IMR-90 (cell line): ENCODE measurements around the gene APP. TPM values are rescaled to one million over a fixed set of nuclear protein-coding genes. Genes with fewer than 3 reads are reported as not detected.
A peak's percentile ranks its signal among the peaks of the same experiment; 100 is the strongest.

Experiments
- ATAC-seq: fragments of 200-7000 bp; cut with Tn5 transposase; 2 replicates; pipeline ENCODE4 v1.9.1; 2020; ENCODE audit warnings: low read depth, mild to moderate bottlenecking, moderate library complexity
- BruUV-seq: library from RNA; stranded (reverse); fragments of 400-500 nt; replicated peaks from 2 replicates; lab custom pipeline; 2021; lab: Mats Ljungman, UMichigan
- CTCF ChIA-PET: fragments of 300-600 bp; formaldehyde crosslinking; extraction: SDS; loops from one replicate; lab custom pipeline; 2021; ENCODE audit warnings: antibody characterized with exemption; lab: Yijun Ruan, JAX
- POLR2A ChIA-PET: fragments of 300-600 bp; sonication (Branson Sonifier 250); formaldehyde crosslinking; loops from one replicate; lab custom pipeline; 2022; ENCODE audit warnings: antibody characterized with exemption; ENCODE audit not compliant: unreplicated experiment; lab: Charles Lee
- DNase-seq: peaks from one replicate; pipeline ENCODE4 v3.0.0; 2013
- H2AFZ ChIP-seq: replicated peaks from 2 replicates; pipeline ENCODE3; 2013; ENCODE audit warnings: low read length, mild to moderate bottlenecking; ENCODE audit not compliant: poor library complexity
- H2AK5ac ChIP-seq: 2 replicates; pipeline ENCODE4 v1.6.1; 2013; ENCODE audit warnings: low read depth, low read length, inconsistent platforms
- H2AK9ac ChIP-seq: replicated peaks from 2 replicates; pipeline ENCODE3; 2013; ENCODE audit warnings: mild to moderate bottlenecking, low read depth, low read length, moderate library complexity; ENCODE audit not compliant: poor library complexity
- H2BK120ac ChIP-seq: 2 replicates; pipeline ENCODE4 v1.6.1; 2013; ENCODE audit warnings: low read depth, low read length, inconsistent platforms
- H2BK15ac ChIP-seq: 3 replicates; pipeline ENCODE4 v1.6.1; 2013; ENCODE audit warnings: low read depth, low read length, inconsistent platforms
- H2BK20ac ChIP-seq: 2 replicates; pipeline ENCODE4 v1.6.1; 2013; ENCODE audit warnings: low read depth, mild to moderate bottlenecking, inconsistent platforms, low read length, moderate library complexity
- H2BK5ac ChIP-seq: 2 replicates; pipeline ENCODE4 v1.6.1; 2013; ENCODE audit warnings: mild to moderate bottlenecking, low read depth, low read length, inconsistent platforms; ENCODE audit not compliant: poor library complexity, severe bottlenecking
- H3K14ac ChIP-seq: replicated peaks from 2 replicates; pipeline ENCODE4 v1.6.1; 2013; ENCODE audit warnings: low read depth, low read length, inconsistent platforms
- H3K18ac ChIP-seq: 2 replicates; pipeline ENCODE4 v1.6.1; 2013; ENCODE audit warnings: low read depth, low read length, control low read depth
- H3K23ac ChIP-seq: 2 replicates; pipeline ENCODE4 v1.6.1; 2013; ENCODE audit warnings: low read depth, low read length, inconsistent platforms
- H3K27ac ChIP-seq: 2 replicates; pipeline ENCODE4 v1.5.1; 2013; ENCODE audit warnings: mild to moderate bottlenecking, control low read depth, low read length; ENCODE audit not compliant: insufficient read depth
- H3K27me3 ChIP-seq: 2 replicates; pipeline ENCODE4 v1.6.1; 2013; ENCODE audit warnings: low read length; ENCODE audit not compliant: control insufficient read depth, insufficient read depth
- H3K36me3 ChIP-seq: 2 replicates; pipeline ENCODE4 v1.6.1; 2013; ENCODE audit warnings: low read length, mixed read lengths; ENCODE audit not compliant: control insufficient read depth, insufficient read depth
- H3K4ac ChIP-seq: 2 replicates; pipeline ENCODE4 v1.6.1; 2013; ENCODE audit warnings: low read depth, low read length, inconsistent platforms
- H3K4me1 ChIP-seq: 2 replicates; pipeline ENCODE4 v1.6.1; 2013; ENCODE audit warnings: low read length, mixed read lengths; ENCODE audit not compliant: control insufficient read depth, insufficient read depth
- H3K4me2 ChIP-seq: 2 replicates; pipeline ENCODE4 v1.6.1; 2013; ENCODE audit warnings: low read depth, mild to moderate bottlenecking, control low read depth, low read length, moderate library complexity
- H3K4me3 ChIP-seq: 2 replicates; pipeline ENCODE4 v1.5.1; 2013; ENCODE audit warnings: low read depth, mild to moderate bottlenecking, control low read depth, low read length, moderate library complexity; ENCODE audit not compliant: insufficient read depth
- H3K56ac ChIP-seq: 2 replicates; pipeline ENCODE4 v1.6.1; 2013; ENCODE audit warnings: low read length, inconsistent platforms; ENCODE audit not compliant: insufficient read depth; ENCODE audit errors: extremely low read depth
- H3K79me1 ChIP-seq, 2 experiments: 2 replicates each; pipeline ENCODE4 v1.6.1; 2013; ENCODE audit warnings: low read length in 2 of 2, inconsistent platforms in 1 of 2, low read depth in 1 of 2
- H3K9ac ChIP-seq: 2 replicates; pipeline ENCODE4 v1.6.1; 2013; ENCODE audit warnings: low read depth, low read length, control low read depth
- H3K9me1 ChIP-seq: 2 replicates; pipeline ENCODE4 v1.6.1; 2013; ENCODE audit warnings: low read length, inconsistent platforms; ENCODE audit not compliant: insufficient read depth
- H3K9me3 ChIP-seq: 2 replicates; pipeline ENCODE4 v1.6.1; 2013; ENCODE audit warnings: low read length; ENCODE audit not compliant: control insufficient read depth, insufficient read depth
- H4K20me1 ChIP-seq: 2 replicates; pipeline ENCODE4 v1.6.1; 2013; ENCODE audit warnings: low read length, inconsistent platforms; ENCODE audit not compliant: insufficient read depth
- H4K5ac ChIP-seq: 2 replicates; pipeline ENCODE4 v1.6.1; 2013; ENCODE audit warnings: mild to moderate bottlenecking, low read depth, low read length, control low read depth
- H4K8ac ChIP-seq, 2 experiments: 2 replicates each; pipeline ENCODE4 v1.6.1; 2013; ENCODE audit warnings: low read depth in 2 of 2, low read length in 2 of 2, control low read depth in 1 of 2, inconsistent platforms in 1 of 2
- H4K91ac ChIP-seq: 2 replicates; pipeline ENCODE4 v1.6.1; 2013; ENCODE audit warnings: low read depth, low read length, inconsistent platforms; ENCODE audit not compliant: insufficient read depth
- FOS ChIP-seq: fragments of 150-350 bp; IDR thresholded peaks from 2 replicates; pipeline ENCODE4 v1.6.1; 2016; ENCODE audit warnings: low read depth, low read length
- SMC3 ChIP-seq: fragments of 150-350 bp; IDR thresholded peaks from 2 replicates; pipeline ENCODE4 v1.6.1; 2016; ENCODE audit warnings: low read depth, mild to moderate bottlenecking, antibody characterized with exemption, low read length, moderate library complexity
- WGBS, 2 experiments: methylation state at CpG; one replicate each; pipeline versions ENCODE4 v1.1.5 to v1.1.7; 2013; ENCODE audit warnings: missing lambda C conversion rate in 2 of 2; ENCODE audit not compliant: insufficient read length in 1 of 2; ENCODE audit errors: extremely low coverage in 2 of 2; 5-methylcytosine and 5-hydroxymethylcytosine counted together
- dilution Hi-C: fragments of 300-500 bp; cut with HindIII; formaldehyde crosslinking; loops from one replicate; pipeline ENCODE4 v1.14.3; 2018; ENCODE audit warnings: low sequenced_read_pairs; ENCODE audit not compliant: unreplicated experiment
- in situ Hi-C: fragments of 300-500 bp; cut with MboI; formaldehyde crosslinking; loops from 3 replicates; pipeline ENCODE4 v1.14.3; 2019; ENCODE audit warnings: low sequenced_read_pairs, inconsistent platforms, mixed read lengths
- intact Hi-C: fragments of 100-400 bp; cut with micrococcal nuclease; formaldehyde crosslinking; loops from 2 replicates; pipeline ENCODE4 v1.10.0; 2022
- polyA plus RNA-seq, 3 experiments: library from polyadenylated mRNA; depleted of rRNA; stranded (reverse); fragments of >200 nt; gene quantifications; 2 replicates each; pipeline ENCODE4 v1.2.3, GENCODE V29; 2012; ENCODE audit warnings: low replicate concordance in 1 of 3
- total RNA-seq: library from RNA; depleted of rRNA; stranded (reverse); fragments of >200 nt; gene quantifications from 2 replicates; pipeline ENCODE4 v1.2.3, GENCODE V29; 2012

The APP gene
- total and polyA plus RNA-seq, 2 of the 4 experiments (the other 2 are of a cell fraction), result 191 to 530 TPM

GRCh38 chr21:25837533-25838265 lies 332.9 kb downstream of the APP start:
- H3K36me3 ChIP-seq, result no peaks in the 10 kb centered on the region
- H3K9me1 ChIP-seq, result no peaks in the 10 kb centered on the region
- no peak overlapping the region for H3K23ac ChIP-seq
- peak overlapping the region; percentile 54; the same call in 1 of the 2 replicates for H4K5ac ChIP-seq
- H3K9ac ChIP-seq, result no peak overlapping the region
- DNase-seq, result peak; percentile 89
- no peak overlapping the region for H3K18ac ChIP-seq
- H2BK5ac ChIP-seq, result no peak overlapping the region
- in situ Hi-C loops (no loop called here), intact Hi-C loops (no loop called here), dilution Hi-C loops (no loop called here)
- H4K8ac ChIP-seq, result no peak overlapping the region
- H2AK5ac ChIP-seq, result no peak overlapping the region
- H3K9me3 ChIP-seq, result peaks cover 2% of the 10 kb centered on the region
- no peaks in the 10 kb centered on the region for H3K79me1 ChIP-seq
- H3K4me1 ChIP-seq, result peaks cover 5% of the 10 kb centered on the region
- no peak overlapping the region for H4K91ac ChIP-seq
- H3K56ac ChIP-seq, result no peak overlapping the region
- BruUV-seq, result no TSS peak
- no peak overlapping the region for H3K4me3 ChIP-seq
- H2AK9ac ChIP-seq, result no peak overlapping the region
- ChIA-PET POLR2A (no interaction called here), CTCF (no interaction called here)
- no peak overlapping the region for H2AFZ ChIP-seq
- H3K27me3 ChIP-seq, result peaks cover 8% of the 10 kb centered on the region
- H2BK120ac ChIP-seq, result no peak overlapping the region
- H3K14ac ChIP-seq, result no peak overlapping the region
- no peak overlapping the region for H3K4ac ChIP-seq
- H3K27ac ChIP-seq, result no peak overlapping the region; the same call in 1 of the 2 replicates
- no peak overlapping the region for H3K4me2 ChIP-seq
- H4K20me1 ChIP-seq, result no peaks in the 10 kb centered on the region
- H2BK15ac ChIP-seq, result no peak overlapping the region
- peak; percentile 70 for ATAC-seq
- TF ChIP-seq SMC3 (no peak), FOS (no peak)
- H2BK20ac ChIP-seq, result no peak overlapping the region
- 20% methylated on average over 1 of the region's 4 CpGs; no CpG with 5 or more reads in 1 of the 2 experiments for WGBS, 2 experiments
